H9 (cell line): ENCODE data around the gene SLX4IP. TPM values are rescaled to one million over a fixed set of nuclear protein-coding genes. Genes with fewer than 3 reads are reported as not detected.
A peak's percentile ranks its signal among the peaks of the same experiment; 100 is the strongest.

Source experiments
- DNase-seq: peaks from one replicate; pipeline ENCODE4 v3.0.0-alpha.2; 2017
- H2AFZ ChIP-seq: one replicate; pipeline ENCODE4 v1.6.1; 2013; ENCODE audit warnings: mild to moderate bottlenecking, low read length, control low read depth, moderate library complexity
- H2AK5ac ChIP-seq: 2 replicates; pipeline ENCODE4 v1.6.1; 2013; ENCODE audit warnings: low read length, control low read depth, mixed read lengths; ENCODE audit not compliant: insufficient read length
- H2BK120ac ChIP-seq: one replicate; pipeline ENCODE4 v1.6.1; 2013; ENCODE audit warnings: low read depth, mild to moderate bottlenecking, low read length, control low read depth, inconsistent platforms; ENCODE audit not compliant: poor library complexity, severe bottlenecking
- H2BK12ac ChIP-seq: 2 replicates; pipeline ENCODE4 v1.6.1; 2013; ENCODE audit warnings: low read length, control low read depth, mixed read lengths, low read depth; ENCODE audit not compliant: insufficient read length
- H2BK15ac ChIP-seq: 2 replicates; pipeline ENCODE4 v1.6.1; 2013; ENCODE audit warnings: low read depth, low read length, control low read depth
- H2BK20ac ChIP-seq: one replicate; pipeline ENCODE4 v1.6.1; 2013; ENCODE audit warnings: low read depth, mild to moderate bottlenecking, low read length, control low read depth, inconsistent platforms; ENCODE audit not compliant: poor library complexity, severe bottlenecking
- H2BK5ac ChIP-seq: 2 replicates; pipeline ENCODE4 v1.6.1; 2013; ENCODE audit warnings: low read length, control low read depth, mixed read lengths; ENCODE audit not compliant: insufficient read length
- H3K14ac ChIP-seq: 2 replicates; pipeline ENCODE4 v1.6.1; 2013; ENCODE audit warnings: low read length, control low read depth; ENCODE audit not compliant: insufficient read depth
- H3K18ac ChIP-seq: 2 replicates; pipeline ENCODE4 v1.6.1; 2013; ENCODE audit warnings: low read depth, mild to moderate bottlenecking, mixed read lengths, low read length, control low read depth; ENCODE audit not compliant: insufficient read length
- H3K23ac ChIP-seq: 2 replicates; pipeline ENCODE4 v1.6.1; 2013; ENCODE audit warnings: low read length, control low read depth, mixed read lengths, low read depth; ENCODE audit not compliant: insufficient read length
- H3K23me2 ChIP-seq: 2 replicates; pipeline ENCODE4 v1.6.1; 2013; ENCODE audit warnings: low read depth, mild to moderate bottlenecking, mixed read lengths, low read length, control low read depth; ENCODE audit not compliant: insufficient read length, poor library complexity, severe bottlenecking
- H3K27ac ChIP-seq: 2 replicates; pipeline ENCODE4 v1.5.1; 2013; ENCODE audit warnings: low read length, control low read depth, mixed read lengths, low read depth; ENCODE audit not compliant: insufficient read length
- H3K27me3 ChIP-seq: 2 replicates; pipeline ENCODE4 v1.6.1; 2013; ENCODE audit warnings: low read length, control low read depth, inconsistent platforms; ENCODE audit not compliant: insufficient read depth
- H3K4ac ChIP-seq: 2 replicates; pipeline ENCODE4 v1.6.1; 2013; ENCODE audit warnings: low read depth, mild to moderate bottlenecking, control low read depth, inconsistent platforms, low read length, moderate library complexity
- H3K4me1 ChIP-seq: 2 replicates; pipeline ENCODE4 v1.6.1; 2013; ENCODE audit warnings: low read length, control low read depth, inconsistent platforms; ENCODE audit not compliant: insufficient read depth
- H3K4me2 ChIP-seq: 2 replicates; pipeline ENCODE4 v1.6.1; 2013; ENCODE audit warnings: low read length, control low read depth, mixed read lengths; ENCODE audit not compliant: insufficient read length, insufficient read depth
- H3K56ac ChIP-seq: 2 replicates; pipeline ENCODE4 v1.6.1; 2013; ENCODE audit warnings: low read depth, mild to moderate bottlenecking, mixed read lengths, low read length, control low read depth; ENCODE audit not compliant: insufficient read length
- H3K79me1 ChIP-seq: 2 replicates; pipeline ENCODE4 v1.6.1; 2013; ENCODE audit warnings: low read depth, mild to moderate bottlenecking, moderate library complexity, low read length, control low read depth, inconsistent platforms; ENCODE audit not compliant: insufficient read depth, poor library complexity, severe bottlenecking
- H3K79me2 ChIP-seq: 2 replicates; pipeline ENCODE4 v1.6.1; 2013; ENCODE audit warnings: low read length, control low read depth, inconsistent platforms; ENCODE audit not compliant: insufficient read depth
- H3K9ac ChIP-seq: 2 replicates; pipeline ENCODE4 v1.6.1; 2013; ENCODE audit warnings: low read length, control low read depth, mixed read lengths; ENCODE audit not compliant: insufficient read length; ENCODE audit errors: extremely low read depth
- H3K9me3 ChIP-seq: one replicate; pipeline ENCODE4 v1.6.1; 2013; ENCODE audit warnings: low read depth, low read length, inconsistent platforms; ENCODE audit not compliant: control insufficient read depth
- H3T11ph ChIP-seq: one replicate; pipeline ENCODE4 v1.6.1; 2013; ENCODE audit warnings: mild to moderate bottlenecking, low read length, control low read depth, inconsistent platforms
- H4K20me1 ChIP-seq: one replicate; pipeline ENCODE4 v1.6.1; 2013; ENCODE audit not compliant: control insufficient read depth, insufficient read length, insufficient read depth
- H4K5ac ChIP-seq: 2 replicates; pipeline ENCODE4 v1.6.1; 2013; ENCODE audit warnings: low read depth, mild to moderate bottlenecking, mixed read lengths, low read length, control low read depth; ENCODE audit not compliant: insufficient read length
- H4K8ac ChIP-seq: replicated peaks from 2 replicates; pipeline ENCODE4 v1.6.1; 2013; ENCODE audit warnings: low read length, control low read depth, mixed read lengths, low read depth; ENCODE audit not compliant: insufficient read length
- H4K91ac ChIP-seq: 2 replicates; pipeline ENCODE4 v1.6.1; 2013; ENCODE audit warnings: low read depth, mild to moderate bottlenecking, moderate library complexity, mixed read lengths, low read length, control low read depth; ENCODE audit not compliant: insufficient read length
- H3K27ac Mint-ChIP-seq, 3 experiments: 2 replicates in 2 of 3; 3 replicates in 1 of 3; pipeline ENCODE4 v1.8.0; 2020 to 2021; ENCODE audit warnings: mixed read lengths in 3 of 3, mild to moderate bottlenecking in 1 of 3, moderate library complexity in 1 of 3
- H3K27me3 Mint-ChIP-seq: 2 replicates; pipeline ENCODE4 v1.8.0; 2021; ENCODE audit warnings: low read depth, mild to moderate bottlenecking, moderate library complexity, mixed read lengths
- H3K36me3 Mint-ChIP-seq, 3 experiments: 2 replicates in 2 of 3; 3 replicates in 1 of 3; pipeline ENCODE4 v1.8.0; 2020 to 2021; ENCODE audit warnings: low read depth in 3 of 3, mixed read lengths in 3 of 3; ENCODE audit not compliant: insufficient read depth in 1 of 3
- H3K4me1 Mint-ChIP-seq, 2 experiments: 2 replicates each; pipeline ENCODE4 v1.8.0; 2020; ENCODE audit warnings: mixed read lengths in 2 of 2
- H3K4me3 Mint-ChIP-seq, 2 experiments: 2 replicates in 1 of 2; 3 replicates in 1 of 2; pipeline ENCODE4 v1.8.0; 2020 to 2021; ENCODE audit warnings: mild to moderate bottlenecking in 2 of 2, mixed read lengths in 2 of 2, moderate library complexity in 1 of 2
- H3K9me3 Mint-ChIP-seq, 2 experiments: 2 replicates in 1 of 2; 3 replicates in 1 of 2; pipeline ENCODE4 v1.8.0; 2020; ENCODE audit warnings: mild to moderate bottlenecking in 2 of 2, mixed read lengths in 2 of 2, moderate library complexity in 1 of 2
- CTCF ChIP-seq: fragments of 200-600 bp; sonication (generic); conservative IDR thresholded peaks from 3 replicates; pipeline ENCODE4 v1.8.0; 2021; ENCODE audit warnings: antibody characterized with exemption, mild to moderate bottlenecking
- WGBS: extraction: QIAGEN DNeasy Blood & Tissue Kit; methylation state at CpG from one replicate; pipeline ENCODE4 v1.1.7; 2013; ENCODE audit warnings: missing lambda C conversion rate, low lambda C conversion rate, mixed read lengths; ENCODE audit not compliant: insufficient read length; ENCODE audit errors: extremely low coverage; 5-methylcytosine and 5-hydroxymethylcytosine counted together
- total RNA-seq: library from RNA; stranded (reverse); gene quantifications from 2 replicates; pipeline ENCODE4 v1.2.1, GENCODE V29; 2021

Gene SLX4IP
- total RNA-seq, 1 experiment from 2014 or later: 7.9 TPM

DNA sequence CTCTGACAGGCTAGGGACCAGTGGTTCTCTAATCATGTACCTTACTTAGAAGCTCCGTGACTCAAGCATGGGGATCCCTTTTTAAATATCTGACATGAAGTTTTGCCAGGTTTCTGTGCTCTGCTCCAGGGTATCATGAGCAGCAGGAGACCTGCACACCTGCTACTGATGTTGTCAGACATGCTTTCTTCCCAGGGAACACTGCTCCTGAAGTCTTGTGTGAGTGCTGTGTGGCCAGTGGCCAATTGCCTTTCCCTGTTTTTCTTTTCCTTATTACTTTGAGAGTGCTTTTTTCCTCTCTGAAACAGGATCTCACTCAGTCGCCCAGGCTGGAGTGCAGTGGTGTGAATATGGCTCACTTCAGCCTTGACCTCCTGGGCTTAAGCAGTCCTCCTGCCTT, 26.4 kb downstream of the SLX4IP start:
- Histone ChIP-seq H3K79me1 (peaks cover 5% of the 10 kb centered on the region), H4K20me1 (no peaks in the 10 kb centered on the region), H4K91ac (no peak overlapping the region), H2AFZ (no peak overlapping the region), H4K5ac (no peak overlapping the region), H3K18ac (no peak overlapping the region), H3T11ph (no peak overlapping the region), H3K9ac (no peak overlapping the region), H2BK5ac (no peak overlapping the region), H2BK15ac (no peak overlapping the region), H3K23ac (no peak overlapping the region), H3K9me3 (no peaks in the 10 kb centered on the region), H4K8ac (no peak overlapping the region), H3K14ac (no peak overlapping the region), H3K56ac (no peak overlapping the region), H3K79me2 (peaks cover 6% of the 10 kb centered on the region; the same call in 1 of the 2 replicates), H3K27ac (no peak overlapping the region), H2BK20ac (no peak overlapping the region), H3K27me3 (no peaks in the 10 kb centered on the region), H2BK12ac (no peak overlapping the region), H3K4me2 (no peak overlapping the region), H3K23me2 (no peaks in the 10 kb centered on the region), H3K4me1 (peaks cover 3% of the 10 kb centered on the region; the same call in 1 of the 2 replicates), H2AK5ac (no peak overlapping the region), H2BK120ac (no peak overlapping the region), H3K4ac (no peak overlapping the region)
- H3K4me1 Mint-ChIP-seq: peaks cover 24 to 26% of the 10 kb centered on the region in 2 experiments
- H3K9me3 Mint-ChIP-seq: peaks cover 15 to 19% of the 10 kb centered on the region in 2 experiments
- H3K4me3 Mint-ChIP-seq: no peak overlapping the region
- peak overlapping the region in 1 of 3 experiments; percentile 63; a peak in 1 of 7 replicates for H3K27ac Mint-ChIP-seq
- no peaks in the 10 kb centered on the region for H3K27me3 Mint-ChIP-seq
- WGBS: no CpG with 5 or more reads among the region's 2 CpGs
- TF ChIP-seq CTCF: no peak
- peaks cover 18 to 30% (median 23%) of the 10 kb centered on the region in 3 experiments for H3K36me3 Mint-ChIP-seq
- no peak for DNase-seq
